ENCODE data around the gene PDZRN4. TPM values are rescaled to one million over a fixed set of nuclear protein-coding genes. Genes with fewer than 3 reads are reported as not detected.

PDZRN4 gene
- not detected for total RNA-seq (2013)
- polyA plus RNA-seq (not detected), polyA minus RNA-seq (not detected in 2 replicates), total RNA-seq (0 to 2.9 (median 0.03) reads per million in 11 experiments)

DNA sequence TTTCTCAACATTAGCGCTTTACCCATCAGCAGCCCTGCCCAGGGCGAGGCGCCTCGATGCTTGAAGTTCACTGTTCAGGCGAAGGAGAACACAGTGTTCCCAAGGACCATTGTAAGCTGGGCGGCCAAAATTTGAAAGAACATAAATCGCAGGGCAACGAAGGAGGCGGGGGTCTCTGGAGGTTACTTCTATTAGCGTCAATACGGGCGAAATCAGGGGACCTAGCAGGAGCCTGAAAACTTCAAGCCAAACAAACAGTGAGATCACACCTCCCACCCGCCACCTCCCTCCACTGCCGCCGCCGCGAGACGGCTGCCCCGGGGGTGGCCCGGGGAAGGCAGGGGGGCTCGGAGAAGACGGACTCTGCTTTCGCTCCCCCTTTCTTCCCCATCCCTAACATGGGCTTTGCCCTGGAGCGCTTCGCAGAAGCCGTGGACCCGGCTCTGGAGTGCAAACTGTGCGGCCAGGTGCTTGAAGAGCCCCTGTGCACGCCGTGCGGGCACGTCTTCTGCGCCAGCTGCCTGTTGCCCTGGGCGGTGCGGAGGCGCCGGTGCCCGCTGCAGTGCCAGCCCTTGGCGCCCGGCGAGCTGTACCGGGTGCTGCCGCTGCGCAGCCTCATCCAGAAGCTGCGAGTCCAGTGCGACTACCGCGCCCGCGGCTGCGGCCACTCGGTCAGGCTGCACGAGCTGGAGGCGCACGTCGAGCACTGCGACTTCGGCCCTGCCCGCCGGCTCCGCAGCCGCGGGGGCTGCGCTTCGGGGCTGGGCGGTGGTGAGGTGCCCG lies at the start of gene PDZRN4:
Gene PDZRN4, plus strand, starts transcription at position 263 of the 783 bp plus-strand sequence.
- Mint-ChIP-seq H3K9me3 (peaks cover 0 to 13% (median 5%) of the 10 kb centered on the region in 7 donors), H3K27me3 (ENCODE audit: low read depth in 3 of 3) (peaks cover 41 to 57% (median 42%) of the 10 kb centered on the region in 3 donors), H3K4me3 (peak within 1 kb of the TSS; percentile 45 to 83), H3K36me3 (peaks cover 3 to 6% of the 10 kb centered on the region in 2 donors), H3K4me1 (peaks cover 30% of the 10 kb centered on the region), H3K27ac (no peak within 1 kb of the TSS)
- no peaks in the 10 kb centered on the region for H3K36me3 ChIP-seq (replicated peaks in 1 of 2; ENCODE audit: control insufficient read depth in 1 of 2, insufficient read depth in 2 of 2, low read length in 2 of 2)
- H4K20me1 ChIP-seq (ENCODE audit: insufficient read depth, low read length), result no peaks in the 10 kb centered on the region
- no peak for DNase-seq
- no peaks in the 10 kb centered on the region for H3K79me2 ChIP-seq (ENCODE audit: insufficient read depth, low read length)
- WGBS (ENCODE audit: insufficient coverage), result 4% methylated on average over 63 of the region's 67 CpGs
- intact Hi-C loops (cut with micrococcal nuclease), result no loop called here
- no peak within 1 kb of the TSS for H3K27ac ChIP-seq (ENCODE audit: low read depth in 1 of 2, low read length in 2 of 2)
- H2AFZ ChIP-seq (ENCODE audit: insufficient read depth, low read depth, low read length, poor library complexity, severe bottlenecking), result no peak within 1 kb of the TSS
- peaks cover 0 to 4% of the 10 kb centered on the region in 2 donors for H3K4me1 ChIP-seq (ENCODE audit: control insufficient read depth in 1 of 2, insufficient read depth in 2 of 2, low read length in 2 of 2)
- H3K27me3 ChIP-seq (ENCODE audit: control insufficient read depth in 2 of 2, insufficient read depth in 2 of 2, low read length in 2 of 2), result peaks cover 42 to 53% of the 10 kb centered on the region in 2 donors
- peak within 1 kb of the TSS in 1 of 3 experiments; percentile 43 for H3K4me3 ChIP-seq (replicated peaks in 1 of 3; ENCODE audit: low read depth in 2 of 3, low read length in 3 of 3)
- peak within 1 kb of the TSS; percentile 39 for H3K4me2 ChIP-seq (replicated peaks; ENCODE audit: extremely low read depth, low read length, poor library complexity, severe bottlenecking)
- no peak within 1 kb of the TSS for H3K9ac ChIP-seq (ENCODE audit: insufficient read depth, low read length, poor library complexity, severe bottlenecking)
- peaks cover 0 to 24% of the 10 kb centered on the region in 2 donors for H3K9me3 ChIP-seq (replicated peaks in 1 of 2; ENCODE audit: control insufficient read depth in 1 of 2, insufficient read depth in 1 of 2, low read length in 2 of 2)
- TF ChIP-seq, protein P1, sequence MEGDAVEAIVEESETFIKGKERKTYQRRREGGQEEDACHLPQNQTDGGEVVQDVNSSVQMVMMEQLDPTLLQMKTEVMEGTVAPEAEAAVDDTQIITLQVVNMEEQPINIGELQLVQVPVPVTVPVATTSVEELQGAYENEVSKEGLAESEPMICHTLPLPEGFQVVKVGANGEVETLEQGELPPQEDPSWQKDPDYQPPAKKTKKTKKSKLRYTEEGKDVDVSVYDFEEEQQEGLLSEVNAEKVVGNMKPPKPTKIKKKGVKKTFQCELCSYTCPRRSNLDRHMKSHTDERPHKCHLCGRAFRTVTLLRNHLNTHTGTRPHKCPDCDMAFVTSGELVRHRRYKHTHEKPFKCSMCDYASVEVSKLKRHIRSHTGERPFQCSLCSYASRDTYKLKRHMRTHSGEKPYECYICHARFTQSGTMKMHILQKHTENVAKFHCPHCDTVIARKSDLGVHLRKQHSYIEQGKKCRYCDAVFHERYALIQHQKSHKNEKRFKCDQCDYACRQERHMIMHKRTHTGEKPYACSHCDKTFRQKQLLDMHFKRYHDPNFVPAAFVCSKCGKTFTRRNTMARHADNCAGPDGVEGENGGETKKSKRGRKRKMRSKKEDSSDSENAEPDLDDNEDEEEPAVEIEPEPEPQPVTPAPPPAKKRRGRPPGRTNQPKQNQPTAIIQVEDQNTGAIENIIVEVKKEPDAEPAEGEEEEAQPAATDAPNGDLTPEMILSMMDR (IDR thresholded peaks at IDR 0.05), result no peak

DNA sequence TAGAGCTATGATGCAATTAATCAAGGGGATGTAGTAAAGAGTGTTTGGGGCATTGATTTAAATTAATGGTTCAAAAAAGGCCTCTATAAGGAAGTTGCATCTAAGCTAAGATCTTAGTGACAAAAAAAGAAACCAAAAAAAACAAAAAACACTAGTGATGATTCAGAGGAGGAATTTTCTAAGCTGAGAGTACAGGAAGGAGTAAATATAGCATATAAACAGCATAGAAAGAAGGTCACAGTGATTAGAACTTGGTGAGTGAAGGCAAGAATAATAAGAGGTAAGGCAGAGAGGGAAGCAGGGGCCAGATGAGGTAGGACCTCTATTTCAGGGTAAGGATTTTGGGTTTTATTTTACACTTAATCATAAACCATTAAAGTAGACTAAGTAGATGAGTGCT lies 48.0 kb upstream of the PDZRN4 start:
- Histone ChIP-seq H3K27ac (ENCODE audit: low read depth in 1 of 2, low read length in 2 of 2) (no peak overlapping the region), H3K79me2 (ENCODE audit: insufficient read depth, low read length) (no peaks in the 10 kb centered on the region), H3K4me3 (replicated peaks in 1 of 3; ENCODE audit: low read depth in 2 of 3, low read length in 3 of 3) (no peak overlapping the region), H3K9ac (ENCODE audit: insufficient read depth, low read length, poor library complexity, severe bottlenecking) (no peak overlapping the region), H3K9me3 (replicated peaks in 1 of 2; ENCODE audit: control insufficient read depth in 1 of 2, insufficient read depth in 1 of 2, low read length in 2 of 2) (no peaks in the 10 kb centered on the region), H2AFZ (ENCODE audit: insufficient read depth, low read depth, low read length, poor library complexity, severe bottlenecking) (no peak overlapping the region), H3K36me3 (replicated peaks in 1 of 2; ENCODE audit: control insufficient read depth in 1 of 2, insufficient read depth in 2 of 2, low read length in 2 of 2) (no peaks in the 10 kb centered on the region), H4K20me1 (ENCODE audit: insufficient read depth, low read length) (no peaks in the 10 kb centered on the region), H3K27me3 (ENCODE audit: control insufficient read depth in 2 of 2, insufficient read depth in 2 of 2, low read length in 2 of 2) (no peaks in the 10 kb centered on the region), H3K4me1 (ENCODE audit: control insufficient read depth in 1 of 2, insufficient read depth in 2 of 2, low read length in 2 of 2) (no peaks in the 10 kb centered on the region), H3K4me2 (replicated peaks; ENCODE audit: extremely low read depth, low read length, poor library complexity, severe bottlenecking) (no peak overlapping the region)
- intact Hi-C loops (cut with micrococcal nuclease), result no loop called here
- Mint-ChIP-seq H3K4me3 (no peak overlapping the region), H3K4me1 (no peaks in the 10 kb centered on the region), H3K36me3 (no peaks in the 10 kb centered on the region), H3K27me3 (ENCODE audit: low read depth in 3 of 3) (no peaks in the 10 kb centered on the region), H3K9me3 (peaks cover 5 to 15% (median 8%) of the 10 kb centered on the region in 7 donors), H3K27ac (no peak overlapping the region)
- DNase-seq, result no peak
- TF ChIP-seq, protein P1 (IDR thresholded peaks at IDR 0.05), result no peak

Data from CD14-positive monocyte (primary cell).